Esophagus muscularis mucosa (tissue), 4 donors: ENCODE results near the gene RFESD. TPM values are rescaled to one million over a fixed set of nuclear protein-coding genes. Genes with fewer than 3 reads are reported as not detected.
A peak's percentile ranks its signal among the peaks of the same experiment; 100 is the strongest.

Experiments used
- DNase-seq: peaks from one replicate; pipeline ENCODE4 v3.0.0-alpha.2; 2017; ENCODE audit errors: extremely low spot score
- H3K27ac ChIP-seq, 4 donors: fragments of 200-600 bp; sonication (generic); replicated peaks in 1 of 4; 1 replicate in 3 of 4; 2 replicates in 1 of 4; pipeline ENCODE4 v1.5.1; 2016 to 2019; ENCODE audit warnings: mild to moderate bottlenecking in 1 of 4
- H3K27me3 ChIP-seq, 4 donors: fragments of 200-600 bp; sonication (generic); one replicate each; pipeline versions ENCODE4 v1.5.1 to v1.6.0; 2016 to 2019
- H3K36me3 ChIP-seq, 4 donors: fragments of 200-600 bp; sonication (generic); one replicate each; pipeline ENCODE4 v1.5.1; 2016 to 2019
- H3K4me1 ChIP-seq, 4 donors: fragments of 200-600 bp; sonication (generic); one replicate each; pipeline ENCODE4 v1.5.1; 2016 to 2019
- H3K4me3 ChIP-seq, 4 donors: fragments of 200-600 bp; sonication (generic); 1 replicate in 2 of 4; 2 replicates in 2 of 4; pipeline ENCODE4 v1.5.1; 2016 to 2019; ENCODE audit warnings: mild to moderate bottlenecking in 4 of 4, moderate library complexity in 1 of 4
- H3K9me3 ChIP-seq, 4 donors: fragments of 200-600 bp; sonication (generic); 1 replicate in 3 of 4; 2 replicates in 1 of 4; pipeline ENCODE4 v1.5.1; 2016 to 2019
- CTCF ChIP-seq, 3 experiments: fragments of 200-600 bp in 2 of 3; fragments of 450-650 bp in 1 of 3; sonication (generic) in 2 of 3; IDR thresholded peaks; one replicate each; pipeline ENCODE4 v1.5.1; 2017 to 2019; ENCODE audit warnings: antibody characterized with exemption in 3 of 3, mild to moderate bottlenecking in 2 of 3, moderate library complexity in 1 of 3
- EP300 ChIP-seq: sonication (generic); formaldehyde crosslinking; IDR thresholded peaks from one replicate; pipeline ENCODE4 v1.6.1; 2017; ENCODE audit warnings: antibody characterized with exemption
- POLR2A ChIP-seq: fragments of 450-650 bp; IDR thresholded peaks from one replicate; pipeline ENCODE4 v1.6.1; 2017; ENCODE audit warnings: antibody characterized with exemption, moderate library complexity, mild to moderate bottlenecking, low read depth
- POLR2AphosphoS5 ChIP-seq, 2 donors: sonication (generic); formaldehyde crosslinking; IDR thresholded peaks; one replicate each; pipeline ENCODE4 v1.6.1; 2017; ENCODE audit warnings: antibody characterized with exemption in 2 of 2
- WGBS: methylation state at CpG from one replicate; pipeline ENCODE4 v1.1.5; 2018; 5-methylcytosine and 5-hydroxymethylcytosine counted together
- intact Hi-C: fragments of 100-400 bp; cut with DNase I; formaldehyde crosslinking; loops from one replicate; pipeline ENCODE4 v1.15.1; 2023
- total RNA-seq, 4 donors: library from RNA; depleted of rRNA; stranded (reverse); fragments of >200 nt; gene quantifications; one replicate each; pipeline versions ENCODE4 v1.1.0 to v1.2.1, GENCODE V29; 2016

RFESD gene
- total RNA-seq, 4 donors from 2014 or later, result 0.63 to 1.7 (median 0.84) TPM

- Histone ChIP-seq H3K4me3 (no peak overlapping the region), H3K27me3 (no peaks in the 10 kb centered on the region), H3K36me3 (no peaks in the 10 kb centered on the region), H3K9me3 (no peaks in the 10 kb centered on the region), H3K27ac (peak overlapping the region in 1 of 4 donors; percentile 12), H3K4me1 (peaks cover 16 to 35% (median 22%) of the 10 kb centered on the region in 4 donors)
- 71% methylated on average over 3 of the region's 3 CpGs for WGBS
- DNase-seq, result no peak
- TF ChIP-seq POLR2AphosphoS5 (IDR thresholded peaks at IDR 0.05) (no peak), CTCF (IDR thresholded peaks at IDR 0.05) (no peak), POLR2A (no peak), EP300 (no peak)
- intact Hi-C loops, result no loop called here
Measured at GRCh38 chr5:95673081-95673480, 26.5 kb downstream of the RFESD start.

- H3K27ac ChIP-seq, result no peak within 1 kb of the TSS
- H3K9me3 ChIP-seq, result no peaks in the 10 kb centered on the region
- H3K4me1 ChIP-seq, result no peaks in the 10 kb centered on the region
- intact Hi-C loops, result no loop called here
- no peak for TF ChIP-seq POLR2AphosphoS5 (IDR thresholded peaks at IDR 0.05)
- no peak for TF ChIP-seq POLR2A
- no peak for TF ChIP-seq EP300
- no peak for TF ChIP-seq CTCF (IDR thresholded peaks at IDR 0.05)
- no peaks in the 10 kb centered on the region for H3K27me3 ChIP-seq
- DNase-seq, result no peak
- H3K36me3 ChIP-seq, result no peaks in the 10 kb centered on the region
- H3K4me3 ChIP-seq, result no peak within 1 kb of the TSS
- 76% methylated on average over 1 of the region's 1 CpG for WGBS
Measured at GRCh38 chr5:95682891-95683290, 36.3 kb downstream of the RFESD start, which contains the start of gene SPATA9. TSS of gene SPATA9 (minus strand) at chr5:95682991. CDS start at chr5:95682854, 137 bp downstream.

GRCh38 chr5:95684361-95684760, 37.8 kb downstream of the RFESD start:
- no peak overlapping the region for H3K4me3 ChIP-seq
- 89% methylated on average over 2 of the region's 2 CpGs for WGBS

GRCh38 chr5:95686651-95687050, 40.1 kb downstream of the RFESD start:
- H3K4me1 ChIP-seq, result no peaks in the 10 kb centered on the region
- no peaks in the 10 kb centered on the region for H3K9me3 ChIP-seq
- H3K27ac ChIP-seq, result no peak overlapping the region
- TF ChIP-seq POLR2A (no peak), POLR2AphosphoS5 (IDR thresholded peaks at IDR 0.05) (no peak), EP300 (no peak), CTCF (IDR thresholded peaks at IDR 0.05) (no peak)
- H3K27me3 ChIP-seq, result no peaks in the 10 kb centered on the region
- intact Hi-C loops, result no loop called here
- no peaks in the 10 kb centered on the region for H3K36me3 ChIP-seq
- H3K4me3 ChIP-seq, result no peak overlapping the region
- no peak for DNase-seq
- WGBS, result 76% methylated on average over 2 of the region's 2 CpGs

More at GRCh38 chr5:95684361-95684760, 37.8 kb downstream of the RFESD start:
- no peaks in the 10 kb centered on the region for H3K27me3 ChIP-seq
- intact Hi-C loops, result no loop called here
- DNase-seq, result no peak
- H3K4me1 ChIP-seq, result no peaks in the 10 kb centered on the region
- no peaks in the 10 kb centered on the region for H3K36me3 ChIP-seq
- H3K27ac ChIP-seq, result no peak overlapping the region
- H3K9me3 ChIP-seq, result no peaks in the 10 kb centered on the region
- TF ChIP-seq CTCF (IDR thresholded peaks at IDR 0.05), result no peak
- no peak for TF ChIP-seq POLR2A
- no peak for TF ChIP-seq EP300
- no peak for TF ChIP-seq POLR2AphosphoS5 (IDR thresholded peaks at IDR 0.05)

GRCh38 chr5:95689680-95690079, 43.1 kb downstream of the RFESD start:
- WGBS, result 97% methylated on average over 1 of the region's 1 CpG
- TF ChIP-seq POLR2AphosphoS5 (IDR thresholded peaks at IDR 0.05), result no peak
- TF ChIP-seq POLR2A, result no peak
- no peak for TF ChIP-seq EP300
- no peak for TF ChIP-seq CTCF (IDR thresholded peaks at IDR 0.05)
- H3K4me3 ChIP-seq, result no peak overlapping the region
- H3K27ac ChIP-seq, result no peak overlapping the region
- no peak for DNase-seq
- H3K36me3 ChIP-seq, result no peaks in the 10 kb centered on the region
- no peaks in the 10 kb centered on the region for H3K9me3 ChIP-seq
- H3K27me3 ChIP-seq, result no peaks in the 10 kb centered on the region
- intact Hi-C loops, result no loop called here
- H3K4me1 ChIP-seq, result no peaks in the 10 kb centered on the region
